IMR-90 (cell line): ENCODE data around the gene MZF1. TPM values are rescaled to one million over a fixed set of nuclear protein-coding genes. Genes with fewer than 3 reads are reported as not detected.

Experiments used
- ATAC-seq: fragments of 200-7000 bp; cut with Tn5 transposase; 2 replicates; pipeline ENCODE4 v1.9.1; 2020; ENCODE audit warnings: low read depth, mild to moderate bottlenecking, moderate library complexity
- BruUV-seq: library from RNA; stranded (reverse); fragments of 400-500 nt; replicated peaks from 2 replicates; lab custom pipeline; 2021; lab: Mats Ljungman, UMichigan
- CTCF ChIA-PET: fragments of 300-600 bp; formaldehyde crosslinking; extraction: SDS; loops from one replicate; lab custom pipeline; 2021; ENCODE audit warnings: antibody characterized with exemption; lab: Yijun Ruan, JAX
- POLR2A ChIA-PET: fragments of 300-600 bp; sonication (Branson Sonifier 250); formaldehyde crosslinking; loops from one replicate; lab custom pipeline; 2022; ENCODE audit warnings: antibody characterized with exemption; ENCODE audit not compliant: unreplicated experiment; lab: Charles Lee
- DNase-seq: peaks from one replicate; pipeline ENCODE4 v3.0.0; 2013
- H2AFZ ChIP-seq: replicated peaks from 2 replicates; pipeline ENCODE3; 2013; ENCODE audit warnings: low read length, mild to moderate bottlenecking; ENCODE audit not compliant: poor library complexity
- H2AK5ac ChIP-seq: 2 replicates; pipeline ENCODE4 v1.6.1; 2013; ENCODE audit warnings: low read depth, low read length, inconsistent platforms
- H2AK9ac ChIP-seq: replicated peaks from 2 replicates; pipeline ENCODE3; 2013; ENCODE audit warnings: mild to moderate bottlenecking, low read depth, low read length, moderate library complexity; ENCODE audit not compliant: poor library complexity
- H2BK120ac ChIP-seq: 2 replicates; pipeline ENCODE4 v1.6.1; 2013; ENCODE audit warnings: low read depth, low read length, inconsistent platforms
- H2BK15ac ChIP-seq: 3 replicates; pipeline ENCODE4 v1.6.1; 2013; ENCODE audit warnings: low read depth, low read length, inconsistent platforms
- H2BK20ac ChIP-seq: 2 replicates; pipeline ENCODE4 v1.6.1; 2013; ENCODE audit warnings: low read depth, mild to moderate bottlenecking, inconsistent platforms, low read length, moderate library complexity
- H2BK5ac ChIP-seq: 2 replicates; pipeline ENCODE4 v1.6.1; 2013; ENCODE audit warnings: mild to moderate bottlenecking, low read depth, low read length, inconsistent platforms; ENCODE audit not compliant: poor library complexity, severe bottlenecking
- H3K14ac ChIP-seq: replicated peaks from 2 replicates; pipeline ENCODE4 v1.6.1; 2013; ENCODE audit warnings: low read depth, low read length, inconsistent platforms
- H3K18ac ChIP-seq: 2 replicates; pipeline ENCODE4 v1.6.1; 2013; ENCODE audit warnings: low read depth, low read length, control low read depth
- H3K23ac ChIP-seq: 2 replicates; pipeline ENCODE4 v1.6.1; 2013; ENCODE audit warnings: low read depth, low read length, inconsistent platforms
- H3K27ac ChIP-seq: 2 replicates; pipeline ENCODE4 v1.5.1; 2013; ENCODE audit warnings: mild to moderate bottlenecking, control low read depth, low read length; ENCODE audit not compliant: insufficient read depth
- H3K27me3 ChIP-seq: 2 replicates; pipeline ENCODE4 v1.6.1; 2013; ENCODE audit warnings: low read length; ENCODE audit not compliant: control insufficient read depth, insufficient read depth
- H3K36me3 ChIP-seq: 2 replicates; pipeline ENCODE4 v1.6.1; 2013; ENCODE audit warnings: low read length, mixed read lengths; ENCODE audit not compliant: control insufficient read depth, insufficient read depth
- H3K4ac ChIP-seq: 2 replicates; pipeline ENCODE4 v1.6.1; 2013; ENCODE audit warnings: low read depth, low read length, inconsistent platforms
- H3K4me1 ChIP-seq: 2 replicates; pipeline ENCODE4 v1.6.1; 2013; ENCODE audit warnings: low read length, mixed read lengths; ENCODE audit not compliant: control insufficient read depth, insufficient read depth
- H3K4me2 ChIP-seq: 2 replicates; pipeline ENCODE4 v1.6.1; 2013; ENCODE audit warnings: low read depth, mild to moderate bottlenecking, control low read depth, low read length, moderate library complexity
- H3K4me3 ChIP-seq: 2 replicates; pipeline ENCODE4 v1.5.1; 2013; ENCODE audit warnings: low read depth, mild to moderate bottlenecking, control low read depth, low read length, moderate library complexity; ENCODE audit not compliant: insufficient read depth
- H3K56ac ChIP-seq: 2 replicates; pipeline ENCODE4 v1.6.1; 2013; ENCODE audit warnings: low read length, inconsistent platforms; ENCODE audit not compliant: insufficient read depth; ENCODE audit errors: extremely low read depth
- H3K79me1 ChIP-seq, 2 experiments: 2 replicates each; pipeline ENCODE4 v1.6.1; 2013; ENCODE audit warnings: low read length in 2 of 2, inconsistent platforms in 1 of 2, low read depth in 1 of 2
- H3K9ac ChIP-seq: 2 replicates; pipeline ENCODE4 v1.6.1; 2013; ENCODE audit warnings: low read depth, low read length, control low read depth
- H3K9me1 ChIP-seq: 2 replicates; pipeline ENCODE4 v1.6.1; 2013; ENCODE audit warnings: low read length, inconsistent platforms; ENCODE audit not compliant: insufficient read depth
- H3K9me3 ChIP-seq: 2 replicates; pipeline ENCODE4 v1.6.1; 2013; ENCODE audit warnings: low read length; ENCODE audit not compliant: control insufficient read depth, insufficient read depth
- H4K20me1 ChIP-seq: 2 replicates; pipeline ENCODE4 v1.6.1; 2013; ENCODE audit warnings: low read length, inconsistent platforms; ENCODE audit not compliant: insufficient read depth
- H4K5ac ChIP-seq: 2 replicates; pipeline ENCODE4 v1.6.1; 2013; ENCODE audit warnings: mild to moderate bottlenecking, low read depth, low read length, control low read depth
- H4K8ac ChIP-seq, 2 experiments: 2 replicates each; pipeline ENCODE4 v1.6.1; 2013; ENCODE audit warnings: low read depth in 2 of 2, low read length in 2 of 2, control low read depth in 1 of 2, inconsistent platforms in 1 of 2
- H4K91ac ChIP-seq: 2 replicates; pipeline ENCODE4 v1.6.1; 2013; ENCODE audit warnings: low read depth, low read length, inconsistent platforms; ENCODE audit not compliant: insufficient read depth
- BHLHE40 ChIP-seq: fragments of 150-350 bp; IDR thresholded peaks from 2 replicates; pipeline ENCODE4 v1.6.1; 2016; ENCODE audit warnings: mild to moderate bottlenecking, low read depth, low read length
- CEBPB ChIP-seq: IDR thresholded peaks from 2 replicates; pipeline ENCODE4 v1.6.1; 2012; ENCODE audit warnings: low read depth, low read length, improper control_type of control experiment
- CHD1 ChIP-seq: IDR thresholded peaks from 2 replicates; pipeline ENCODE4 v1.6.1; 2012; ENCODE audit warnings: low read depth, low read length, improper control_type of control experiment
- CTCF ChIP-seq: conservative IDR thresholded peaks from 2 replicates; pipeline ENCODE4 v1.5.1; 2012; ENCODE audit warnings: mild to moderate bottlenecking, low read depth, low read length, improper control_type of control experiment
- ELK1 ChIP-seq: fragments of 150-350 bp; IDR thresholded peaks from 2 replicates; pipeline ENCODE4 v1.6.1; 2016; ENCODE audit warnings: low read depth, mild to moderate bottlenecking, low read length, moderate library complexity, borderline replicate concordance
- FOS ChIP-seq: fragments of 150-350 bp; IDR thresholded peaks from 2 replicates; pipeline ENCODE4 v1.6.1; 2016; ENCODE audit warnings: low read depth, low read length
- MAFK ChIP-seq: IDR thresholded peaks from 2 replicates; pipeline ENCODE4 v1.6.1; 2012; ENCODE audit warnings: low read depth, low read length, improper control_type of control experiment
- MAZ ChIP-seq: IDR thresholded peaks from 2 replicates; pipeline ENCODE4 v1.6.1; 2012; ENCODE audit warnings: low read depth, mild to moderate bottlenecking, low read length, improper control_type of control experiment, moderate library complexity, borderline replicate concordance
- NFE2L2 ChIP-seq: fragments of 150-350 bp; IDR thresholded peaks from 2 replicates; pipeline ENCODE4 v1.6.1; 2016; ENCODE audit warnings: low read depth, mild to moderate bottlenecking, low read length
- POLR2A ChIP-seq: IDR thresholded peaks from 2 replicates; pipeline ENCODE4 v1.6.1; 2012; ENCODE audit warnings: mild to moderate bottlenecking, low read depth, low read length
- RAD21 ChIP-seq: IDR thresholded peaks from 2 replicates; pipeline ENCODE4 v1.6.1; 2012; ENCODE audit warnings: low read length, improper control_type of control experiment
- RCOR1 ChIP-seq: IDR thresholded peaks from 2 replicates; pipeline ENCODE4 v1.6.1; 2012; ENCODE audit warnings: mild to moderate bottlenecking, low read length, improper control_type of control experiment; ENCODE audit not compliant: insufficient replicate concordance
- RFX5 ChIP-seq: IDR thresholded peaks from 2 replicates; pipeline ENCODE4 v1.8.0; 2012; ENCODE audit warnings: low read depth, mild to moderate bottlenecking, low read length, moderate library complexity
- SMC3 ChIP-seq: fragments of 150-350 bp; IDR thresholded peaks from 2 replicates; pipeline ENCODE4 v1.6.1; 2016; ENCODE audit warnings: low read depth, mild to moderate bottlenecking, antibody characterized with exemption, low read length, moderate library complexity
- USF2 ChIP-seq: fragments of 150-350 bp; IDR thresholded peaks from 2 replicates; pipeline ENCODE4 v1.6.1; 2017; ENCODE audit warnings: mild to moderate bottlenecking, antibody characterized with exemption, low read length, low read depth
- WGBS, 2 experiments: methylation state at CpG; one replicate each; pipeline versions ENCODE4 v1.1.5 to v1.1.7; 2013; ENCODE audit warnings: missing lambda C conversion rate in 2 of 2; ENCODE audit not compliant: insufficient read length in 1 of 2; ENCODE audit errors: extremely low coverage in 2 of 2; 5-methylcytosine and 5-hydroxymethylcytosine counted together
- dilution Hi-C: fragments of 300-500 bp; cut with HindIII; formaldehyde crosslinking; loops from one replicate; pipeline ENCODE4 v1.14.3; 2018; ENCODE audit warnings: low sequenced_read_pairs; ENCODE audit not compliant: unreplicated experiment
- in situ Hi-C: fragments of 300-500 bp; cut with MboI; formaldehyde crosslinking; loops from 3 replicates; pipeline ENCODE4 v1.14.3; 2019; ENCODE audit warnings: low sequenced_read_pairs, inconsistent platforms, mixed read lengths
- intact Hi-C: fragments of 100-400 bp; cut with micrococcal nuclease; formaldehyde crosslinking; loops from 2 replicates; pipeline ENCODE4 v1.10.0; 2022
- polyA plus RNA-seq, 3 experiments: library from polyadenylated mRNA; depleted of rRNA; stranded (reverse); fragments of >200 nt; gene quantifications; 2 replicates each; pipeline ENCODE4 v1.2.3, GENCODE V29; 2012; ENCODE audit warnings: low replicate concordance in 1 of 3
- total RNA-seq: library from RNA; depleted of rRNA; stranded (reverse); fragments of >200 nt; gene quantifications from 2 replicates; pipeline ENCODE4 v1.2.3, GENCODE V29; 2012

Gene MZF1
- total and polyA plus RNA-seq, 2 of the 4 experiments (the other 2 are of a cell fraction), result 3.4 to 15.0 TPM

- intact Hi-C loops (no loop called here), dilution Hi-C loops (no loop called here), in situ Hi-C loops (no loop called here)
- ATAC-seq (no peak), DNase-seq (no peak)
- H3K4ac ChIP-seq, result no peak overlapping the region
- H3K27ac ChIP-seq, result no peak overlapping the region
- H2AK9ac ChIP-seq, result no peak overlapping the region
- H3K14ac ChIP-seq, result no peak overlapping the region
- no peaks in the 10 kb centered on the region for H3K9me3 ChIP-seq
- H3K56ac ChIP-seq, result no peak overlapping the region
- ChIA-PET CTCF (no interaction called here), POLR2A (no interaction called here)
- H3K18ac ChIP-seq, result no peak overlapping the region
- no peak overlapping the region for H3K23ac ChIP-seq
- H2BK120ac ChIP-seq, result no peak overlapping the region
- H2AFZ ChIP-seq, result no peak overlapping the region
- no CpG with 5 or more reads among the region's 6 CpGs for WGBS, 2 experiments
- H3K79me1 ChIP-seq, result peaks cover 9 to 22% of the 10 kb centered on the region in 2 experiments; a peak in 3 of 4 replicates
- BruUV-seq, result no TSS peak
- no peak overlapping the region for H2AK5ac ChIP-seq
- H2BK20ac ChIP-seq, result no peak overlapping the region
- H3K9ac ChIP-seq, result no peak overlapping the region
- no peak overlapping the region for H3K4me3 ChIP-seq
- no peak overlapping the region for H4K8ac ChIP-seq
- peaks cover 2% of the 10 kb centered on the region; the same call in 1 of the 2 replicates for H3K4me1 ChIP-seq
- peaks cover 9% of the 10 kb centered on the region for H3K9me1 ChIP-seq
- no peak overlapping the region for H2BK15ac ChIP-seq
- no peak overlapping the region for H3K4me2 ChIP-seq
- H4K5ac ChIP-seq, result no peak overlapping the region
- H4K20me1 ChIP-seq, result 0 out of 2 replicates have a peak, but pooled peaks cover 4% of the 10 kb centered on the region
- H3K27me3 ChIP-seq, result no peaks in the 10 kb centered on the region
- no peak overlapping the region for H4K91ac ChIP-seq
- H3K36me3 ChIP-seq, result peaks cover 13% of the 10 kb centered on the region; the same call in 1 of the 2 replicates
- no peak overlapping the region for H2BK5ac ChIP-seq
- no peak for TF ChIP-seq RCOR1
- no peak for TF ChIP-seq NFE2L2
- TF ChIP-seq MAFK, result no peak
- TF ChIP-seq POLR2A, result no peak
- TF ChIP-seq BHLHE40, result no peak
- TF ChIP-seq SMC3, result no peak
- TF ChIP-seq CTCF, result no peak
- no peak for TF ChIP-seq CEBPB
- no peak for TF ChIP-seq RFX5
- TF ChIP-seq USF2, result no peak
- TF ChIP-seq MAZ, result no peak
- TF ChIP-seq FOS, result no peak
- no peak for TF ChIP-seq RAD21
- TF ChIP-seq CHD1, result no peak
- no peak for TF ChIP-seq ELK1
Measured at GRCh38 chr19:58569191-58569942, 3.8 kb downstream of the MZF1 start.
